ENCODE results near the gene CAMK2G.

DNA sequence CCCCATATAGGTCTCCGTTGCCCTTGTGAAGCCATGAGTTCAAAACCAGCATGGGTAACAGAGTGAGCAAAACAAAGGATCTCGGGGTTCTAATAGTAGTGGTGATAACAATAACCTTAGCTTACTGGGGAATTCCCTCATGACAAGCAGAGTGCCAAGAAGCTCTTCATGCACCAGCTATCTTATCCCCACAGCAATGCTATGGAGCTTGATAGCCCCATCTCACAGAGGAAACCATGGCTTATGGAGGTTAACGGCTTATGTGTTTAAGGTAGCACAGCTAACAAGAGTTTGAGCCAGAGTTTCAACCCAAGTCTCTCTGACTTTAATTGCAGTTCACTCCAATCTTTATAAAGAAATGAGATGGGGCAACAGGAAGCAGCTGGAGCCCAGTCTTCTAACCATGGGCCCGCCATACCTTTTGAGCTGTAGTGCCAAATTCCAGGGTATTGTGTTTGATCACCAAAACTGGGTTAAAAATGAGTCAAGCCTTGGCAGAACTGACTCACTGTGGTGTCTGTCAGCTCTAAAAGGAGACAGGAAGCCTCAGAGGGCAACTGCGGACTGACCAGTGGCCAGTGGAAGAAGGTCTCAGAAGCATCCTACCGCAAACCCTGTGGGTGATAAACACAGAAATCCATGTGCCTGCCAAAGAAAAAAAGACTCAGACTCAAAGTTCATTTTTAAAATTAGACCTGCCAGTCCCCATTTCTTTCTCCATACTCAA is 20.1 kb upstream of the CAMK2G start:
- TF ChIP-seq, protein P1, sequence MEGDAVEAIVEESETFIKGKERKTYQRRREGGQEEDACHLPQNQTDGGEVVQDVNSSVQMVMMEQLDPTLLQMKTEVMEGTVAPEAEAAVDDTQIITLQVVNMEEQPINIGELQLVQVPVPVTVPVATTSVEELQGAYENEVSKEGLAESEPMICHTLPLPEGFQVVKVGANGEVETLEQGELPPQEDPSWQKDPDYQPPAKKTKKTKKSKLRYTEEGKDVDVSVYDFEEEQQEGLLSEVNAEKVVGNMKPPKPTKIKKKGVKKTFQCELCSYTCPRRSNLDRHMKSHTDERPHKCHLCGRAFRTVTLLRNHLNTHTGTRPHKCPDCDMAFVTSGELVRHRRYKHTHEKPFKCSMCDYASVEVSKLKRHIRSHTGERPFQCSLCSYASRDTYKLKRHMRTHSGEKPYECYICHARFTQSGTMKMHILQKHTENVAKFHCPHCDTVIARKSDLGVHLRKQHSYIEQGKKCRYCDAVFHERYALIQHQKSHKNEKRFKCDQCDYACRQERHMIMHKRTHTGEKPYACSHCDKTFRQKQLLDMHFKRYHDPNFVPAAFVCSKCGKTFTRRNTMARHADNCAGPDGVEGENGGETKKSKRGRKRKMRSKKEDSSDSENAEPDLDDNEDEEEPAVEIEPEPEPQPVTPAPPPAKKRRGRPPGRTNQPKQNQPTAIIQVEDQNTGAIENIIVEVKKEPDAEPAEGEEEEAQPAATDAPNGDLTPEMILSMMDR (IDR thresholded peaks at IDR 0.05), result no peak
- TF ChIP-seq POLR2A (IDR thresholded peaks at IDR 0.05), result no peak
- no peak for TF ChIP-seq POLR2AphosphoS5 (IDR thresholded peaks at IDR 0.05)
- no peak for TF ChIP-seq EP300 (IDR thresholded peaks at IDR 0.05)
